Caco-2 (cell line): ENCODE results near the gene STAG2. TPM values are rescaled to one million over a fixed set of nuclear protein-coding genes. Genes with fewer than 3 reads are reported as not detected.

ENCODE experiments used
- BruUV-seq: library from RNA; stranded (reverse); fragments of 400-500 nt; replicated peaks from 2 replicates; lab custom pipeline; 2021; lab: Mats Ljungman, UMichigan
- CTCF ChIA-PET: fragments of 300-600 bp; sonication (Branson Sonifier 250); formaldehyde crosslinking; loops from one replicate; lab custom pipeline; 2022; ENCODE audit warnings: antibody characterized with exemption; lab: Charles Lee
- POLR2A ChIA-PET: fragments of 300-600 bp; sonication (Branson Sonifier 250); formaldehyde crosslinking; loops from one replicate; lab custom pipeline; 2022; ENCODE audit warnings: antibody characterized with exemption; lab: Charles Lee
- DNase-seq, 2 experiments: peaks; one replicate each; pipeline versions ENCODE4 v3.0.0 to v3.0.0-alpha.2; 2020 to 2022
- H3K27me3 ChIP-seq: replicated peaks from 2 replicates; pipeline ENCODE4 v1.6.0; 2011; ENCODE audit warnings: low read length; ENCODE audit not compliant: control insufficient read depth, insufficient read depth
- H3K36me3 ChIP-seq: 2 replicates; pipeline ENCODE4 v1.5.1; 2011; ENCODE audit warnings: low read length; ENCODE audit not compliant: control insufficient read depth, insufficient read depth
- H3K4me1 ChIP-seq: fragments of 250-450 bp; sonication (Bioruptor Pico); 2 replicates; pipeline ENCODE4 v1.5.1; 2020; ENCODE audit warnings: mild to moderate bottlenecking
- H3K4me3 ChIP-seq: 2 replicates; pipeline ENCODE4 v1.5.1; 2011; ENCODE audit warnings: low read depth, mild to moderate bottlenecking, control low read depth, low read length
- H3K9me3 ChIP-seq: fragments of 250-450 bp; sonication (Bioruptor Pico); 2 replicates; pipeline ENCODE4 v1.5.1; 2020; ENCODE audit warnings: mild to moderate bottlenecking, moderate library complexity
- H3K27ac Mint-ChIP-seq: one replicate; pipeline ENCODE4 v1.8.0; 2022; ENCODE audit warnings: mixed read lengths; ENCODE audit not compliant: unreplicated experiment
- H3K27me3 Mint-ChIP-seq: one replicate; pipeline ENCODE4 v1.8.0; 2022; ENCODE audit warnings: mixed read lengths; ENCODE audit not compliant: insufficient read depth, unreplicated experiment
- H3K36me3 Mint-ChIP-seq: one replicate; pipeline ENCODE4 v1.8.0; 2022; ENCODE audit warnings: mild to moderate bottlenecking, mixed read lengths; ENCODE audit not compliant: insufficient read depth, unreplicated experiment
- H3K4me1 Mint-ChIP-seq: one replicate; pipeline ENCODE4 v1.8.0; 2022; ENCODE audit warnings: low read depth, mixed read lengths; ENCODE audit not compliant: unreplicated experiment
- H3K4me3 Mint-ChIP-seq: one replicate; pipeline ENCODE4 v1.8.0; 2022; ENCODE audit warnings: mild to moderate bottlenecking, moderate library complexity, mixed read lengths; ENCODE audit not compliant: unreplicated experiment
- H3K9me3 Mint-ChIP-seq: one replicate; pipeline ENCODE4 v1.8.0; 2022; ENCODE audit warnings: mixed read lengths; ENCODE audit not compliant: unreplicated experiment
- intact Hi-C: fragments of 100-400 bp; cut with micrococcal nuclease; formaldehyde crosslinking; loops from one replicate; pipeline ENCODE4 v1.10.0; 2022; ENCODE audit not compliant: unreplicated experiment
- total RNA-seq: library from RNA; stranded (reverse); gene quantifications from 2 replicates; pipeline ENCODE4 v1.2.3, GENCODE V29; 2022
- TF ChIP-seq, protein P1 (sequence below), 2 experiments: fragments of 200-600 bp in 1 of 2; IDR thresholded peaks; 1 replicate in 1 of 2; 2 replicates in 1 of 2; pipeline versions ENCODE4 v1.5.1 to v1.8.0; 2011 to 2022; ENCODE audit warnings: antibody characterized with exemption in 1 of 2, control low read depth in 1 of 2, inconsistent platforms in 1 of 2, low read depth in 1 of 2, low read length in 1 of 2, mild to moderate bottlenecking in 1 of 2, moderate library complexity in 1 of 2; ENCODE audit not compliant: insufficient read depth in 1 of 2, severe bottlenecking in 1 of 2, unreplicated experiment in 1 of 2

Gene STAG2
- total RNA-seq, 1 experiment from 2014 or later: 65.1 TPM

DNA sequence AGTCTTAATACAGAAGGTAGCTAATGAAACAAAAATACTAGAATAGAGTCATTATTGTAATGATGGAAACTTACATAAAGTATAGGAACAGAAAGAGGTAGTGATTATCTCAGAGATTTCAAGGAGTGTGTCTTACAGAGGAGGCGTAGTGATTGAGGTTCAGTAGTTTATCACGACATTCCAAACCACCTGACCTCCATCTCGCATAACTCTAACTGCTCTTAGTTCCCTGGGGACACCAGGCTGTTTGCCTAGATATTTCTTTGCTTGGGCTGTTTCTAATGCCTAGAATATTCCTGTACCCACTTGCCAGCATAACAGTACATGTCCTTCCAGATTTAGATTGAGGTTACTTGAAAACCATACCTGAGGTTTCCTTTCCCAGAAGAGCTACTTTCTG lies 29.1 kb downstream of the STAG2 start:
- no peaks in the 10 kb centered on the region for H3K36me3 ChIP-seq
- H3K36me3 Mint-ChIP-seq: no peaks in the 10 kb centered on the region
- POLR2A ChIA-PET: no interaction called here

DNA sequence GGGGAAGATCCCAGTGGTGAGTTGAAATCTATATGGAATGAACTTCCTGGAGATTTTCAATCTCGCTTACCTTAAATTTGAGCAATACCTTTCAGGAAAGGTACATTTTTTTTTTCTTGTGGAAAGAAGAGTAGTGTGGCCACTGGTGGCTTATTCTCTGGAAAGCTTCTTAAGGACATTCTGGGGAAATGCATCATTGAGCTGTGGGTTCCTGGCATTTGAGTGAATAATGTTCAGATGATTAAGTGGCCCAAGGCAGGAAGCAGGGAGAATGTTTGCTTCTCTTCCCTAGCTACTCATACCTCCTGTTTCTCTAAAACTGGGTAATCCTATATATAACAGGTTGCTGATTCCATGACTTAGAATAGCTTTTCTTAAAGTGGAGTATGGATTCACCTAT lies 31.8 kb downstream of the STAG2 start:
- POLR2A ChIA-PET: no interaction called here

More for the DNA sequence above, 29.1 kb downstream of the STAG2 start:
- Mint-ChIP-seq H3K4me1 (peaks cover 16% of the 10 kb centered on the region), H3K9me3 (no peaks in the 10 kb centered on the region), H3K27me3 (no peaks in the 10 kb centered on the region), H3K4me3 (no peak overlapping the region), H3K27ac (no peak overlapping the region)
- Histone ChIP-seq H3K27me3 (no peaks in the 10 kb centered on the region), H3K4me1 (peaks cover 20% of the 10 kb centered on the region), H3K4me3 (no peak overlapping the region), H3K9me3 (no peaks in the 10 kb centered on the region)
- TF ChIP-seq, protein P1, sequence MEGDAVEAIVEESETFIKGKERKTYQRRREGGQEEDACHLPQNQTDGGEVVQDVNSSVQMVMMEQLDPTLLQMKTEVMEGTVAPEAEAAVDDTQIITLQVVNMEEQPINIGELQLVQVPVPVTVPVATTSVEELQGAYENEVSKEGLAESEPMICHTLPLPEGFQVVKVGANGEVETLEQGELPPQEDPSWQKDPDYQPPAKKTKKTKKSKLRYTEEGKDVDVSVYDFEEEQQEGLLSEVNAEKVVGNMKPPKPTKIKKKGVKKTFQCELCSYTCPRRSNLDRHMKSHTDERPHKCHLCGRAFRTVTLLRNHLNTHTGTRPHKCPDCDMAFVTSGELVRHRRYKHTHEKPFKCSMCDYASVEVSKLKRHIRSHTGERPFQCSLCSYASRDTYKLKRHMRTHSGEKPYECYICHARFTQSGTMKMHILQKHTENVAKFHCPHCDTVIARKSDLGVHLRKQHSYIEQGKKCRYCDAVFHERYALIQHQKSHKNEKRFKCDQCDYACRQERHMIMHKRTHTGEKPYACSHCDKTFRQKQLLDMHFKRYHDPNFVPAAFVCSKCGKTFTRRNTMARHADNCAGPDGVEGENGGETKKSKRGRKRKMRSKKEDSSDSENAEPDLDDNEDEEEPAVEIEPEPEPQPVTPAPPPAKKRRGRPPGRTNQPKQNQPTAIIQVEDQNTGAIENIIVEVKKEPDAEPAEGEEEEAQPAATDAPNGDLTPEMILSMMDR (IDR thresholded peaks at IDR 0.05; ENCODE audit: insufficient read depth in 1 of 2, low read depth in 1 of 2, low read length in 1 of 2, severe bottlenecking in 1 of 2, unreplicated experiment in 1 of 2): no peak
- intact Hi-C loops: no loop called here
- DNase-seq: no peak
- CTCF ChIA-PET: no interaction called here
- no TSS peak for BruUV-seq

DNA sequence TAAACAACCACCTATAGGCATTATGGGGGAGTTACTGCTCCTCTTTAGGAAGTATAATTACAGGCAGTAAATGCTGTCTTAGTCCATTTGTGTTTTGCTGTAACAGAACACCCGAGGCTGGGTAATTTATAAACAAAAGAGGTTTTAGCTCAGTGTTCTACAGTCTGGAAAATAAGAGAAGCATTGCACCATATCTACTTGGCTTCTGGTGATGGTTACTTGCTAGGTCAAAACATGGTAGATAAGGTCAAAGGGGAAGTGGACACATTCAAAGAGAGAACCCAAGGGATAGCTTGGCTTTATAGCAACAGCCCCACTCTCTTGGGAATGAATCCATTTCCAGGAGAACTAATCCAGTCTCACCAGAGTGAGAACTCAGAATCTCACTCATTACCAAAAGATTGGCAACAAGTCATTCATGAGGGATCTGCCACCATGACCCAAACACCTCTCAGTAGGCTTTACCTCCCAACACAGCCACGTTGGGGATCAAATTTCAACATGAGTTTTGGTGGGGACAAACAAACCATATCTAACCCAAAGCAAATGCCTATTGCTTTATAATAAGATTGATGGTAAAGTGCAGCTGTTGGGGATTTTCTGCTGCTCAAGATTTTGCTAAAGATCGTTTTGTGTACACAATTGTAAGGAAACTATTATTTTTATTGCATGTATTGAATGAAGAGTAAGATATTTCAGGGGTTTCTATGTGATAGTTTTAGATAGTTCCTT lies 32.6 kb downstream of the STAG2 start:
- ChIA-PET CTCF (no interaction called here), POLR2A (no interaction called here)
- Histone ChIP-seq H3K9me3 (no peaks in the 10 kb centered on the region), H3K36me3 (no peaks in the 10 kb centered on the region), H3K4me1 (0 out of 2 replicates have a peak, but pooled peaks cover 5% of the 10 kb centered on the region), H3K4me3 (no peak overlapping the region), H3K27me3 (no peaks in the 10 kb centered on the region)
- no peak for DNase-seq
- H3K4me3 Mint-ChIP-seq: no peak overlapping the region
- peaks cover 7% of the 10 kb centered on the region for H3K4me1 Mint-ChIP-seq
- H3K9me3 Mint-ChIP-seq: no peaks in the 10 kb centered on the region
- BruUV-seq: no TSS peak
- H3K27me3 Mint-ChIP-seq: no peaks in the 10 kb centered on the region
- intact Hi-C loops: no loop called here
- H3K36me3 Mint-ChIP-seq: no peaks in the 10 kb centered on the region
- TF ChIP-seq, protein P1 (IDR thresholded peaks at IDR 0.05; ENCODE audit: insufficient read depth in 1 of 2, low read depth in 1 of 2, low read length in 1 of 2, severe bottlenecking in 1 of 2, unreplicated experiment in 1 of 2): no peak
- no peak overlapping the region for H3K27ac Mint-ChIP-seq

More for the DNA sequence above, 31.8 kb downstream of the STAG2 start:
- intact Hi-C loops: no loop called here
- Mint-ChIP-seq H3K4me3 (no peak overlapping the region), H3K27ac (no peak overlapping the region), H3K36me3 (no peaks in the 10 kb centered on the region), H3K4me1 (peaks cover 14% of the 10 kb centered on the region), H3K27me3 (no peaks in the 10 kb centered on the region), H3K9me3 (no peaks in the 10 kb centered on the region)
- no peak overlapping the region for H3K4me3 ChIP-seq
- BruUV-seq: no TSS peak
- no peak for DNase-seq
- TF ChIP-seq, protein P1 (IDR thresholded peaks at IDR 0.05; ENCODE audit: insufficient read depth in 1 of 2, low read depth in 1 of 2, low read length in 1 of 2, severe bottlenecking in 1 of 2, unreplicated experiment in 1 of 2): no peak
- peaks cover 13% of the 10 kb centered on the region; the same call in 1 of the 2 replicates for H3K4me1 ChIP-seq
- no peaks in the 10 kb centered on the region for H3K27me3 ChIP-seq
- CTCF ChIA-PET: no interaction called here
- H3K9me3 ChIP-seq: no peaks in the 10 kb centered on the region
- no peaks in the 10 kb centered on the region for H3K36me3 ChIP-seq
